Measurements from ENCODE around the gene MCTP1.
"Not testable (repeated sequence)": the region's sequence is repeated elsewhere in the genome, so short reads cannot be mapped to it uniquely, and the experiment has no call there.

The MCTP1 gene

DNA sequence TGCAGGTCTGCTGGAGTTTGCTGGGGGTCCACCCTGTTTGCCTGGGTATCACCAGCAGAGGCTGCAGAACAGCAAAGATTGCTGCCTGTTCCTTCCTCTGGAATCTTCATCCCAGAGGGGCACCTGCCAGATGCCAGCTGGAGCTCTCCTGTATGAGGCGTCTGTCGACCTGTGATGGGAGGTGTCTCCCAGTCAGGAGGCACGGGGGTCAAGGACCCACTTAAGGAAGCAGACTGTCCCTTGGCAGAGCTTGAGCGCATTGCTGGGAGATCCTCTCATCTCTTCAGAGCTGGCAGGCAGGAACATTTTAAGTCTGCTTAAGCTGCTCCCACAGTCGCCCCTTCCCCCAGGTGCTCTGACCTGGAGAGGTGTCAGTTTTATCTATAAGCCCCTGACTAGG is 456.7 kb downstream of the MCTP1 start:
- DNase-seq (ENCODE audit: low read depth in 2 of 2, low spot score in 1 of 2): not testable (repeated sequence)

DNA sequence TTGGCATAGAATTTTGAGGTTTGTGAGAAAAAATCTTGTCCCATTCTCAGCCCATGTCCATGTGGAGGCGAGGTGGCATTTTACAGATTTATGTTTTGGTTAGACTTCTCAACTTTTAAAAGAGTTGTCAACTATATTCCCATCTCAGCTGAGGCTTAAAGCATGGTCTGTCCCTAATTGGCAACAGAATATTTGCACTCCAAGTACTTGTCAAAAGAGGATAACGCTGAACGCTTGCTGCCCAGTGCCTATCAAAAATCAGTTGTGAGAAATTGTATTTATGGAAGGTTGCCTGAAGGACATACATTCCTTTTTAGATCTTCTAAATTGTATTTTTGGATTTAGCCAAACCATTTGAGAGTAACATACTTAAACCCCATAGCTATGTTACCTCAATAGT is 464.4 kb downstream of the MCTP1 start:
- DNase-seq (ENCODE audit: low read depth in 2 of 2, low spot score in 1 of 2): no peak

DNA sequence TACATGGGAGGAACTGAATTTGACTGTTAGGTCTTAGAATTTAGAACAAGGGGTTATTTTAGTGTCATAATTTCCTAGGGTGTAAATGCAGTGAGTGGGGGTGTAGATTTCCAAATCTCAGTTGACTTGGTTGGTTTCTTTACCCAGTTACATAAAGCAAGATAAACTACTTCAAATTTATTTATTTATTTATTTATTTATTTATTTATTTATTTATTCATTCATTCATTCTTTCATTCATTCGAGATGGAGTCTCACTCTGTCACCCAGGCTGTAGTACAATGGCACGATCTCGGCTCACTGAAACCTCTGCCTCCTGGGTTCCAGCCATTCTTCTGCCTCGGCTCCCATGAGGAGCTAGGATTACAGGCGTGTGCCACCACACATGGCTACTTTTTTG is 466.0 kb downstream of the MCTP1 start:
- no peak for DNase-seq (ENCODE audit: low read depth in 2 of 2, low spot score in 1 of 2)

DNA sequence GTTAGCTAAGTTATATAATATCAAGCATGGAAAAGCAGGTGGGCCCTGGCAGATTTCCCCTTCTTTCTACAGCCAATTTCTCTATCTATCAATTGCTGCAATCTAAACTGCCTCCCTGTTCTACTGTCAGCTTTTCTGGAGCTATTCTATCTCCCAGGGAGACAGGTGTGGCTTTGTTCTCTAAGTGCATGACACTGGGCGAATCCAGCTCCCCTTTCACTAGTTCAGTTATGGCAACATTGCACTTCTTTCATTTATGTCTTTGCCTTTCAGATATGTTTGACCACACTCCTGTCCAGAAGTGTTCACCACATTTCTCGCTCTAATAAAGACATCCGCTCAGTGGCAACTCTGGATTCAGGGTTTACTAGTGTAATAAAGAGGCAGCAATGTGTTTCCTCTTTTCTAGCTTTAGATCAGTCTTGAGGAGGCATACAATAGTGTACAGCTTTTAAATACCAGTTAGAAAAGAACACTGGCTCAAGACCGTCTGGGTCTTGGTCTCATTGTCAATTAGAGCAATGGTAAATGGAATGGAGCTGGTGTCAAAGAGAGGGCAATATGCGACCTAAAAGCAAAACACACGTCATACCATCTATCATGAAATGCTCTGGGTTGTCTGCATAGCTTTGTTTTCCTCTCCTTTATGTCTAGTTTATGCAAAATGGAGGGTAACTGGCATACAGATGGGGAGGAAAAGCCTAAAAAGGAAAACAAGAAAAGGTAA is 469.4 kb downstream of the MCTP1 start:
- no peak for DNase-seq (ENCODE audit: low read depth in 2 of 2, low spot score in 1 of 2)

DNA sequence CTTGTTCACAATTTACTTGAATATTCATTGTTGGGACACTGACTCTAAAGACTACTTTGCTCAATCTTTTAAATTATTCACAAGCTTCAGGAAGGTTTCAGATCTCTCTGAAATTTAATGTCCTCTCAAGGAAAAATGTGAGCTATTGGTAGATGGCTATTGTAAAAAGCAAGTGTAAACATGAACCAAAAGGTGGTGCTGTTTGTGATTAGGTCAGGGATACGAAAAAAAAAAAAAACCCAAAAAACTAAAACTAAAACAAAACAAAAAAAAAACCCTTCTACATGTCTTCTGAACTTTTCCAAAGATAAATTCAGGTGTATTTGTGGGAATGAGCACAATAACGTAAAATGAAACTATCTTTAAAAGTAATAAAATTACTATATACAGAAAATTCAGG is 472.7 kb downstream of the MCTP1 start:
- DNase-seq (ENCODE audit: low read depth in 2 of 2, low spot score in 1 of 2): no peak

DNA sequence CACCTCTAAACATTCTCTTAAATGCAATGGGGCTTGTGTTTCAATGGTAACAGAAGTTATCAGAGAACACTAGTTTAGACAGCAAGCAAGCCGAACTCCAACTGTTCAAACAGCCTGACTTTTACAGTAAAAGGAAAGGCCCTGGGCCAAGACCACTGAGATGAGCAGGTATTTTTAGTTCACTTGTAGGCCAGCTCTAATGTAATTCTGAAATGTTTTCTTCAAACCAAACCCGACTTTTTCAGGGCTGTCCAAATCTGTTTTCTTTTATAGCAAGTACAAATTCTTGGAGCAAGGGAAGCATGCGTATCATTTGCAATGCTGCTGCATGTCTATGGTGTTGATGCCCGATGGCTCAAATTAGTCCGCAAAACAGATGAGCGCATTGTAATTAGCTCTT is 473.6 kb downstream of the MCTP1 start:
- DNase-seq (ENCODE audit: low read depth in 2 of 2, low spot score in 1 of 2): no peak

DNA sequence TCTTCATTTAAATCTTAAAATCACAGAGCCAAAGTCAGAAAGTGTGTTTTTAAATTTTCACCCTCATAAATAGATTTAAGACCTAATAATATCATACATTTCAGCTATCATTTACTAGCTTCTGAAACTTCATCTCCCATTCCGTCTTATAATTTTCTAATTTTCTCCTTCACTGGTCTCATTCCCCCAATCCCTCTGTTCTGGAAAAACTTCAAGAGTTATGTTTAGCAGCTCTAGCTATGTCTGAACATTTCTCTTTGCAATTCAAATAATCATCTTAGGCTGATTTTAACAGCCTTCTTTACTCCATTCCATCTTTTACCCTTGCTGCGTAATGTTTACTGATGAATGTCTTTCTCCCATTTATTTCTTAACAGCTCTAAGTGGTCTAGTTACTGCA is 474.0 kb downstream of the MCTP1 start:
- no peak for DNase-seq (ENCODE audit: low read depth in 2 of 2, low spot score in 1 of 2)

DNA sequence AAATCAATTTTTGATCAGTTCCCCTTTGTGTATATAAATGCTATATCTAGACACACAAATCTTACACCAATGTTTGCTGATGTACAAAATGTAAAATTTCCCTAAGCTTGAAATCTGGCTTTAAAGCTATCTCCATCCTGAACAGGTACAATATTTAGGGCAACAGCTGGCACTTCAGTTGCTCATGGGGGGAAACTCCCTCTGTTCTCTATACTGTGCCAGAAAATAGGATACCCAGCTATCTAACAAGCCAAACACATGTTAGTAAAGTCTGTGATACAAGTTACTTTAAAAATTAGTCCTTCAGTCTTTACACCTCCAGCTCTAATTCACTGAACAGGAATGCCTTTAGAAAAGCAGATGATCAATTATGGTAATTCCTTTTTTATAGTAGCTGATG is 474.6 kb downstream of the MCTP1 start:
- DNase-seq (ENCODE audit: low read depth in 2 of 2, low spot score in 1 of 2): no peak

DNA sequence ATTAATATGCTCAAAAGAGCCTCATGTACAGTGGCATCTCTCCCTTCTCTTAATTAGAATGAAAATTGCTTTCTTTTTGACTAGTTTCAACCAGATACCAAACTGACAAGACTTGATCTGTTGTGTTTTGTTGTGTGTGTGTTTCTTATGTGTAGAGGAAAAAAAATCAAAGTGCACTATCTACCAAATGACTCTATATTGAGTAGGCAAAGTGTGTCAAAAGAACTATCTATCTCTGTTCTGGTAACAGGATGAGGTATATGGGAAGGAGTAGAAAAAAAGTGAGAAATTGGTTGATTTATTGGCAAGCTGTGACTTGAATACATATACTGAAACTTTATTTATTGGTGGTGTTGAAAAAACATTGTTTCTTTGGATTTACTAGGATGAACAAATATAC is 476.4 kb downstream of the MCTP1 start:
- DNase-seq (ENCODE audit: low read depth in 2 of 2, low spot score in 1 of 2): no peak

DNA sequence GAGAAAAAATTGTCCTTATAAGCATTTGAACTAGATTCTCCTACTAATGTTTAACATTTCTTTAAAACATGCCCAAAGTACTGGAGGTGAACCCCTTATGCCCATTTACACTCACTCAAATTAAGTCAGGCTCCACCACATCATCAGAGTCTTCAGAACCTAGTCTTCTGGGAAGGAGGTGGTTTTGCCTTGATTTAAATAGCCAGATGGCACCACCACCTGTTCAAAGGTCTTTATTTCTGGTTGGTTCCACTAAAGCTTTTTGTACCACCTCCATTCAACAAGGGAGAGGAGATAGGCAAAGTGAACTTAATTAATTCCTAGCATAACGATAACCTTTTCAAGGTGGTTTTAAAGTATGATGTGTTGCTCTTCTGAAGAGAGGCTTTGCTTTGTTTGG is 476.9 kb downstream of the MCTP1 start:
- no peak for DNase-seq (ENCODE audit: low read depth in 2 of 2, low spot score in 1 of 2)

DNA sequence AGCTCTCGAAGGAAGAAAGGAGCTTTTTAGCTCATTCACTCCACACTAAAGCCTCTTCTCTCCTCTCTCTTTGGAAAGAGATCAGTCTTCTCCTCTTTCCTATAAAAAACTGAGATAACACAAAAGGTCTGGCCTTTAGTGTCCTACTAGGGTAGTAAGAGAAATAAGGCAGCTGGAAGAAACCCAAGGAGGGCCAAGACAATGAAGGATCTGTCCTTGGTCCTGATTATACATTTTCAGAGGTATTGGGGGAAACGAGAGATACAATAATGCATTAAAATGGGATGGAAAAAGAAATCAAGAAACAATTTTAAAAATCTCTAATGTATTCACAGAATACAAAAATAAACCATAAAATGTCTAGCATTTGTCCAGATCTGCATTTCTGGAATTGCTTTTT is 482.4 kb downstream of the MCTP1 start:
- DNase-seq (ENCODE audit: low read depth in 2 of 2, low spot score in 1 of 2): no peak

DNA sequence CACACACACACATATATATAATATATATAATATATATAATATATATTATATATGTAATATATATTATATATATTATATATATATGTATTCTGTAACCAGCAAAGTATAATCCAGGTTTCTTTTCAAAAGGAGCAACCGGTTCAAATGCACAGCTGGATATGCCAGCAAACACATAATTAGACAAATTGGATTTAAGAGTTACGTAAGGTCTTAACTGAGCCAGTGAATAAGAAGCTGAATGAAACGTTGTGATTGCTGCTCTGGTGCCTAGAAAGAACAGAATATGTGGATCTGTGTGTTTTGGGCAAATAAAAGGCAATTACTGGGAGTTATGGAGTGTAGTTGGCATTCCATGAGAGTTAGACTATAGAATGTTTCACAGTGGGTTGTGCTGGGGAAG is 488.3 kb downstream of the MCTP1 start:
- DNase-seq (ENCODE audit: low read depth in 2 of 2, low spot score in 1 of 2): no peak

DNA sequence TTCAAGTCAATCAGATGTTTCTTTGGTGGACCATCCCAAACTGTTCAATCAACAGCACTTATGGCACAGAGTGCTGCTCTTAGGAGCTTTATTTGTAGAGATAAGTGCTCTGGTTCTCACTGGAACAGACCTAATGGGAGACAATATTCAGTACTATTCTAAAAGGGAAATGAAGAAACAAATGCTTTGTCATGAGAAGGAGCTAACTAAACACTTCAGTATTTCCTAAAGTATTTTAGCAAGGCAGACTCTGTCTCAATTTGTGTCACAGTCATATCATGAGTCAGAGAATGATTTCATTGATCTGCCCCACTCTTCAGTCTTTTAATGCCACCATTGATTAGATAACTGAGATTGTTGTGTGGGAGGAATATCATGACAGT is 491.1 kb downstream of the MCTP1 start:
- DNase-seq (ENCODE audit: low read depth in 2 of 2, low spot score in 1 of 2): no peak

DNA sequence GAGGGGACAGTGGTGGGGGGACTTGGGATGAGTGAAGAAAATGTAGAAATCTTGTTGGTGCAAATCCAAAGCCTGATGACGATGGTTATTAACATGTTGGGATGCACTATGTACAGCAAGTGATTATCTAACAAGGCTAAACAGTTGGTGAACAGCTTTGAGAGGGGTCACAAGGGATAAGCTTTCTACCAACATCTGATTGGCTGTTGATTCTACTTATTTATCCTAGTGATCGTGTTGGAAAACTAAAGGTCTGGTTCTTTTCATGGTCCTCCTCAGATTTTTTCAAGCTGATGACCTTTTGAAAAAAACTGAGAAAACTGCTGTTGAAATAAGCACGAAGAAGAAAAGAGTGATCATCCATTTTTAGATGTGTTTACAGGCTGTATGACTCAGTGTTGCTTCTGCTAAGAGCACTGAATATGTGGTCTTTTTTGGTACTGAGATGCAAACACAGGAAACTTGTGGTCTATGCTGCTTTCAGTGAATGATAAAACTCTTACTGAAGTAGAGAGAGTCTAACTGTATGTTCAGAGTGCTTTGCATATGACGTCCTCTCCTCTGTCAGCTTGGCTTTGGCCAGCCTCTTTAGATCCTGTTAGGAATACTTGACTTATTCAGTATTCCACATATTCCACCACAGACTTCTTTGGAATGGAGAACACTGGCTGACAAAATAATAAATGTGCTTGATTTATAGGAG is 491.6 kb downstream of the MCTP1 start:
- no peak for DNase-seq (ENCODE audit: low read depth in 2 of 2, low spot score in 1 of 2)

DNA sequence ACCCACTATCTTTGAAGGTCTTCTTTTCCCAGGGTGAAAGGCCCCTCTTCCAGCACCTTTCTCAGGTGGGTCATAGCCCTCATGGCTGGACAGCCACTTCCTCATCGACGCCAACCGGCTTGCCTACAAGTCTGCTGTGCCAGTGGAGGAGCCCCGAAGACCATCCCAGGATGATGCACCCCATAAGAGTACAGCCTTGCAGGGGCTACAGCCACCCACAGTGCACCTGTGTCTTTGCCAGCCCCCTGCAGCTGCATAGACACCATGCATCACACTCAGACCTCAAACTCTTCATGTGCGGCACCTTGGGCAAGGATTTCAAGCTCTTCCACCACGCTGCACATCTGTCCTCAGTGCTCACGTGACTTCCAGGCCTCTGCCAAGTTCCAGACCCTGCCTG is 493.1 kb downstream of the MCTP1 start:
- DNase-seq (ENCODE audit: low read depth in 2 of 2, low spot score in 1 of 2): no peak

DNA sequence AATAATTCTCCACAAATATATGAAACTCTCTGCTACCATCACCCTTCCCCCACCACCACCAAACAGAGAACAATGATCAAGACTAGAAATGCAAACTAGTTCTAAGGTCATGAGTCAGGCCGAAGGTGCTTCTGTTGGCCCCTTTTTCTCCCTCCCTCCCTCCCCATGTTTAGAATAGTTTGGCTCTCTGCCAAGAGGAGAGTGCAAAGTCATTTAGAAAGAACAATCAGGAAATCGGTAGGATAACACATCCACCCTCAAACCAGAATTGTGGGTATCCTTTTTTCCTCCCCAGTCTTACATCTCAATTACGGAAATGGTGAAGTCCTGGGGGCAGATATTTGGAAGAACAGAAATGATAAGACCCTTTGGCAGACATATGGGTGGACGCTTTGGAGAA is 496.4 kb downstream of the MCTP1 start:
- DNase-seq (ENCODE audit: low read depth in 2 of 2, low spot score in 1 of 2): no peak

DNA sequence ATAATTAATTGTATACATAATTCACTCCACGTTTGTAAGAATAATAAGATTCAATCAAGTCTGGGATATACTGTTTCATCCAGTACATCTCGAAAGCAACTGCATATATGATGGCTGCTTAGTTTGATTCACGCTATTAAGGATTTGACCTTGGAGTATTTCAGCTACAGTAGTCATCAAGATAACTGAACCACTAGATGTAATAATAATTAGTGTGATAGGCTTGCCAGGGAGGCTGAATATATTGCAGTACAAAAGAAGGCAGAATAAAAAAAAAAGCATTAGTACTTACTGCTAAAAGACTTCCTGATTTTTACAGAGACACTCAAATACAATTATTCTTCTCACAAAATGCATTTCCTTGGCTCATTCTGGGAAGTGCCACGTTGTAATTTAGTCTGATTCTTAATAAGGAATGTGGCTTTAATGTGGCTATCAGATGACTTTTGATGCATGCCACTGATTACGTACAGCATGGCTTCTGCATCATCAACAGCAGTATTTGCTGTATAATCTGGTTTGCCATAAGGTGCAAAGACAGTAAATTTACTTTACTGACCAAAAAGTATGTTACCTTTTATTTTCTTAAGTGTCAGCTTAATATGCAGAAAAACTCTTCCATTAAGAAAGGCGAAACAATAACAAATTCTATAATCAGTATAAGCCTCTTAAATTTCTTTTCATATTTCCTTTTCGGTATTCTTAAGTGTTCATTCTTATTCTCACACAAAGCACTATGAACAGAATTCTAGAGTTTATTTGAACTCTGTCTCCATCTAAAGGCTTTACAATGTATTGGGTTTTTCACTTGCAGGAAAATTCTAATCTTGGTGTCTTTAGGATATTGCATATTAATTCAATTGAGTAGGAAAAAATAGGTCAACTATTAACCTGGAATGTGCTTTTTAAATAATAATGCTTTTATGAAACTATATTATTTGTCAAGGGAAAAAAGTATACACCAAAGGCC is 500.1 kb downstream of the MCTP1 start:
- DNase-seq (ENCODE audit: low read depth in 2 of 2, low spot score in 1 of 2): no peak

DNA sequence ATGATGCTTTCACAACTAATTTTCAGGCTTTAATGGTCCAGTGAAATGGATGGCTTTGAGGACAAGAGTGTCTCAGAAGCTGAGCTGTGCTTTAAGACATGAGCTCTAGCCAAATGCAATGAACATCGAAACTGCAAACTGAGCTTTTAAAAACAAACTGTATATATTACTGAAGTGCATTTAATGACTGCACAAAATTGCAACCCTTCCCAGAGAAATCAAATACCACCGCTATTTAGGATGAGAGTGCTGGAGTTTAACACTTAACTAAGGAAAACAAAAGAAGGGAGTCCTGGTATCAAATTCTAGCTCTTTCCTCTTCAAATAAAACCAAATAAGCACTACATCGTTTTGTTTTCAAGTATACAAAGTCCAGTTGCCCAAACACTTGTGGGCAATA is 502.5 kb downstream of the MCTP1 start:
- DNase-seq (ENCODE audit: low read depth in 2 of 2, low spot score in 1 of 2): no peak

DNA sequence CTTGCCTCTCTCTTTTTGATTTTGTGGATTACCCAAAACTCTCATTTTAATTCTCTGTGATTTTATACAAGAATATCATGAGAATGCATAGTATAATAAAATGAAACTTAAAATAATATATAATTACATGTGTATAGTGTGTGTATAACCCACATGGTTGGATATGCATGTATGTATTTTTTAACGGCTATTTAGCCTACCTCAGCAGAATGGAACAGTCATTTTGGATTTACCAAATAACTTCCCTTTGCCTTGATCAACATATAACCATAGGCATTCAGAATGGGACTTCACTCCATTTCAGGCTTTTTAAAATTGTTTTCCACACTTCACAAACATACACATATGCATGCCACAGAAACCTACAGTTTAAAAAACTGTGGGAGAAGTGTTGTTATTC is 505.2 kb downstream of the MCTP1 start:
- no peak for DNase-seq (ENCODE audit: low read depth in 2 of 2, low spot score in 1 of 2)

DNA sequence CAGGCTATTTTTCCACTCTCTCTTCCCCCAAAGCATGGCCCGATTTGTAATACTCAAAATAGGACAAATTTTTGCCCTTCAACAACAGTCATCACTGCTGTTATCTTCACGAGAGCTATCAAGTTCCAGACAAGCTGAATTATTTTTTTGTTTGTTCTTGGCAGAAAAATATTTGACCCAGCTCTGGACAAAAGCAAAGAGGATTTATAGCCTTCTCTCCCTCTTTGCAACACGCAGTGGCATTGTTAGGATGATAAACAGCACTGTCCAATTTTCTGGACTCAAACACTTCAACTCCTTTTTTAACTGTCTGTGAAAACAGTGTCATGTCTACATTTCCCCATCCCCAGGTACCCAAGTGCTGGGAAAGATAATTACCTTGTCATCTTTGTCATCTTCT is 506.2 kb downstream of the MCTP1 start:
- no peak for DNase-seq (ENCODE audit: low read depth in 2 of 2, low spot score in 1 of 2)

DNA sequence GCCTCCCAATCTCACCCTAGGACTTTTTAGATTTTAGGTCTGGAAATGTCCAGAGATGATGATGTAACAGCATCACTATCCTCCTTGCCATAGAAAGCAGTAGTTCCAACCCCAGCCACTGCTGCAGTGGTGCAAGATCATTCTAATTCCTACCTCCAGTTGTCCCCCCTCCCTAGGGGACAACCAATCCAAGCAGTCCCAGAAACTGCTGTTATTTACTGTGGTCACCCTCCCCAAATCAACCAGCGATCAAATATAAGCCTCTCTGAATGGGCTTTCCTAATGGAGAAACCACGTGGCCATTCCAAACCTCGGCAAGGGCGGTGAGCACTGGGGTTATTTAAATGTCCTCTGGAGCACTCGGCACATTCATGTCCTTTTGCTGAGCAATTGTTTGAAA is 506.6 kb downstream of the MCTP1 start:
- no peak for DNase-seq (ENCODE audit: low read depth in 2 of 2, low spot score in 1 of 2)
